HEK293T (cell line): ENCODE measurements around the gene SPTBN4.

Experiments used
- CTCF ChIA-PET: fragments of 350-600 bp; formaldehyde crosslinking; extraction: SDS; loops from one replicate; lab custom pipeline; 2021; ENCODE audit warnings: antibody characterized with exemption, inconsistent platforms; lab: Yijun Ruan, JAX
- POLR2A ChIA-PET: fragments of 350-600 bp; formaldehyde crosslinking; extraction: SDS; loops from one replicate; lab custom pipeline; 2020; ENCODE audit warnings: antibody characterized with exemption, inconsistent platforms; lab: Yijun Ruan, JAX
- DNase-seq: peaks from one replicate; pipeline ENCODE4 v3.0.0; 2012; ENCODE audit warnings: mixed read lengths; ENCODE audit errors: extremely low spot score
- ARNT ChIP-seq: fragments of 450-650 bp; IDR thresholded peaks from 2 replicates; pipeline ENCODE4 v1.6.1; 2017; ENCODE audit warnings: mild to moderate bottlenecking
- BHLHE40 ChIP-seq: fragments of 450-650 bp; IDR thresholded peaks from 2 replicates; pipeline ENCODE4 v1.6.1; 2016; ENCODE audit warnings: mild to moderate bottlenecking, moderate library complexity, borderline replicate concordance
- CTBP1 ChIP-seq: fragments of 450-650 bp; IDR thresholded peaks from 2 replicates; pipeline ENCODE4 v1.6.1; 2016; ENCODE audit warnings: borderline replicate concordance
- ELF4 ChIP-seq: fragments of 450-650 bp; IDR thresholded peaks from 2 replicates; pipeline ENCODE4 v1.6.1; 2017; ENCODE audit warnings: antibody characterized with exemption
- FOXA1 ChIP-seq: fragments of 450-650 bp; IDR thresholded peaks from 2 replicates; pipeline ENCODE4 v1.6.1; 2016; ENCODE audit warnings: mild to moderate bottlenecking
- FOXK2 ChIP-seq: fragments of 450-650 bp; IDR thresholded peaks from 2 replicates; pipeline ENCODE4 v1.6.1; 2016; ENCODE audit warnings: mild to moderate bottlenecking
- FOXM1 ChIP-seq: fragments of 450-650 bp; IDR thresholded peaks from 2 replicates; pipeline ENCODE4 v1.6.1; 2017; ENCODE audit warnings: mild to moderate bottlenecking, borderline replicate concordance
- HDGF ChIP-seq: fragments of 450-650 bp; IDR thresholded peaks from 2 replicates; pipeline ENCODE4 v1.6.1; 2017; ENCODE audit warnings: antibody characterized with exemption, borderline replicate concordance
- L3MBTL2 ChIP-seq: fragments of 450-650 bp; conservative IDR thresholded peaks from 2 replicates; pipeline ENCODE4 v1.6.1; 2016; ENCODE audit warnings: mild to moderate bottlenecking
- LEF1 ChIP-seq: fragments of 450-650 bp; IDR thresholded peaks from 2 replicates; pipeline ENCODE4 v1.6.1; 2017; ENCODE audit warnings: mild to moderate bottlenecking, borderline replicate concordance
- NFRKB ChIP-seq: fragments of 450-650 bp; IDR thresholded peaks from 2 replicates; pipeline ENCODE4 v1.6.1; 2016; ENCODE audit warnings: mild to moderate bottlenecking, moderate library complexity
- PKNOX1 ChIP-seq: fragments of 450-650 bp; IDR thresholded peaks from 2 replicates; pipeline ENCODE4 v1.6.1; 2016
- SP1 ChIP-seq: fragments of 450-650 bp; IDR thresholded peaks from 2 replicates; pipeline ENCODE4 v1.6.1; 2017
- SUZ12 ChIP-seq: fragments of 450-650 bp; IDR thresholded peaks from 2 replicates; pipeline ENCODE4 v1.6.1; 2016; ENCODE audit warnings: mild to moderate bottlenecking
- TARDBP ChIP-seq: fragments of 450-650 bp; IDR thresholded peaks from 2 replicates; pipeline ENCODE4 v1.6.1; 2016
- ZNF384 ChIP-seq: fragments of 450-650 bp; IDR thresholded peaks from 2 replicates; pipeline ENCODE4 v1.6.1; 2016

SPTBN4 gene

GRCh38 chr19:40604171-40604646 is 137.4 kb downstream of the SPTBN4 start:
- no peak for TF ChIP-seq CTBP1
- TF ChIP-seq BHLHE40: no peak
- no peak for TF ChIP-seq PKNOX1
- no peak for TF ChIP-seq SUZ12
- TF ChIP-seq ELF4: no peak
- TF ChIP-seq L3MBTL2: no peak
- no peak for TF ChIP-seq ARNT
- no peak for TF ChIP-seq TARDBP
- TF ChIP-seq HDGF: no peak
- TF ChIP-seq NFRKB: no peak
- TF ChIP-seq FOXM1: no peak
- no peak for TF ChIP-seq ZNF384
- TF ChIP-seq FOXK2: no peak
- no peak for TF ChIP-seq SP1
- TF ChIP-seq FOXA1: no peak
- TF ChIP-seq LEF1: no peak
- POLR2A ChIA-PET: interaction anchor here (0.6 to 1.4 kb wide), 4 partner anchors 10 to 178 kb away, joined by 3 to 5 read pairs (median 3); partner anchors contain the start of gene SERTAD1
- DNase-seq: no peak
- CTCF ChIA-PET: interaction anchor here (0.9 to 4.1 kb wide), 5 partner anchors 30 to 140 kb away, joined by 3 to 19 read pairs (median 6); no protein-coding TSS in a partner anchor

GRCh38 chr19:40604647-40605215 is 137.9 kb downstream of the SPTBN4 start:
- DNase-seq: no peak
- POLR2A ChIA-PET: interaction anchor here (1.2 to 1.4 kb wide), 3 partner anchors 10 to 178 kb away, joined by 3 to 5 read pairs (median 3); partner anchors contain the start of gene SERTAD1
- no peak for TF ChIP-seq BHLHE40
- no peak for TF ChIP-seq L3MBTL2
- no peak for TF ChIP-seq CTBP1
- TF ChIP-seq SP1: no peak
- TF ChIP-seq FOXA1: no peak
- no peak for TF ChIP-seq ELF4
- TF ChIP-seq NFRKB: no peak
- no peak for TF ChIP-seq HDGF
- no peak for TF ChIP-seq SUZ12
- TF ChIP-seq FOXK2: no peak
- no peak for TF ChIP-seq ARNT
- TF ChIP-seq TARDBP: no peak
- no peak for TF ChIP-seq LEF1
- no peak for TF ChIP-seq ZNF384
- TF ChIP-seq FOXM1: no peak
- no peak for TF ChIP-seq PKNOX1
- CTCF ChIA-PET: interaction anchor here (0.6 to 2.8 kb wide), 7 partner anchors 19 to 190 kb away, joined by 3 to 19 read pairs (median 4); no protein-coding TSS in a partner anchor

GRCh38 chr19:40605216-40605971 is 138.6 kb downstream of the SPTBN4 start:
- ChIA-PET POLR2A (interaction anchor here (0.7 to 1.2 kb wide), 4 partner anchors 9 to 140 kb away, joined by 3 to 4 read pairs (median 4); partner anchors contain the start of gene BLVRB), CTCF (interaction anchor here (0.6 to 2.1 kb wide), 7 partner anchors 18 to 215 kb away, joined by 3 to 11 read pairs (median 4); no protein-coding TSS in a partner anchor)
- DNase-seq: no peak
- TF ChIP-seq FOXM1: no peak
- TF ChIP-seq L3MBTL2: peak; percentile 88

- no peak for DNase-seq
- TF ChIP-seq SUZ12: no peak
- TF ChIP-seq SP1: no peak
- no peak for TF ChIP-seq ARNT
- TF ChIP-seq HDGF: no peak
- TF ChIP-seq PKNOX1: no peak
- no peak for TF ChIP-seq L3MBTL2
- TF ChIP-seq NFRKB: no peak
- no peak for TF ChIP-seq CTBP1
- no peak for TF ChIP-seq FOXM1
- no peak for TF ChIP-seq FOXA1
- no peak for TF ChIP-seq ELF4
- no peak for TF ChIP-seq BHLHE40
- TF ChIP-seq FOXK2: no peak
- TF ChIP-seq ZNF384: no peak
- no peak for TF ChIP-seq LEF1
- no peak for TF ChIP-seq TARDBP
- ChIA-PET POLR2A (no interaction called here), CTCF (interaction anchor here (0.7 to 1.6 kb wide), 5 partner anchors 8 to 390 kb away, joined by 3 to 5 read pairs (median 3); no protein-coding TSS in a partner anchor)
Measured at GRCh38 chr19:40607311-40608239, 140.8 kb downstream of the SPTBN4 start.

- CTCF ChIA-PET: interaction anchor here (0.7 to 1.6 kb wide), 4 partner anchors 9 to 190 kb away, joined by 3 to 5 read pairs (median 4); no protein-coding TSS in a partner anchor
- POLR2A ChIA-PET: no interaction called here
Measured at GRCh38 chr19:40608240-40608621, 141.4 kb downstream of the SPTBN4 start.

More at GRCh38 chr19:40608240-40608621, 141.4 kb downstream of the SPTBN4 start:
- TF ChIP-seq HDGF (no peak), FOXA1 (no peak), SP1 (no peak), FOXK2 (no peak), NFRKB (no peak), CTBP1 (no peak), ZNF384 (no peak), FOXM1 (no peak), LEF1 (no peak), ELF4 (no peak), L3MBTL2 (no peak), SUZ12 (no peak), TARDBP (no peak), PKNOX1 (no peak)
- DNase-seq: no peak
